Calu3 (cell line): Measurements from ENCODE around the gene CTF1. TPM values are rescaled to one million over a fixed set of nuclear protein-coding genes. Genes with fewer than 3 reads are reported as not detected.

Source experiments
- BruUV-seq: library from RNA; stranded (reverse); fragments of 400-500 nt; replicated peaks from 2 replicates; lab custom pipeline; 2021; lab: Mats Ljungman, UMichigan
- CTCF ChIA-PET: fragments of 300-600 bp; sonication (Branson Sonifier 250); formaldehyde crosslinking; loops from one replicate; lab custom pipeline; 2022; ENCODE audit warnings: antibody characterized with exemption; lab: Charles Lee
- DNase-seq: peaks from one replicate; pipeline ENCODE4 v3.0.0; 2022
- H3K27ac Mint-ChIP-seq: one replicate; pipeline ENCODE4 v1.8.0; 2022; ENCODE audit warnings: mixed read lengths; ENCODE audit not compliant: unreplicated experiment
- H3K27me3 Mint-ChIP-seq: one replicate; pipeline ENCODE4 v1.8.0; 2022; ENCODE audit warnings: mixed read lengths; ENCODE audit not compliant: unreplicated experiment
- H3K36me3 Mint-ChIP-seq: one replicate; pipeline ENCODE4 v1.8.0; 2022; ENCODE audit warnings: mild to moderate bottlenecking, moderate library complexity, mixed read lengths; ENCODE audit not compliant: insufficient read depth, unreplicated experiment
- H3K4me1 Mint-ChIP-seq: one replicate; pipeline ENCODE4 v1.8.0; 2022; ENCODE audit warnings: mild to moderate bottlenecking, low read depth, mixed read lengths; ENCODE audit not compliant: unreplicated experiment
- H3K4me3 Mint-ChIP-seq: one replicate; pipeline ENCODE4 v1.8.0; 2022; ENCODE audit warnings: mild to moderate bottlenecking, low read depth, moderate library complexity, mixed read lengths; ENCODE audit not compliant: unreplicated experiment
- H3K9me3 Mint-ChIP-seq: one replicate; pipeline ENCODE4 v1.8.0; 2022; ENCODE audit warnings: low read depth, mixed read lengths; ENCODE audit not compliant: unreplicated experiment
- CTCF ChIP-seq: fragments of 200-600 bp; IDR thresholded peaks from one replicate; pipeline ENCODE4 v1.8.0; 2022; ENCODE audit warnings: antibody characterized with exemption; ENCODE audit not compliant: unreplicated experiment
- intact Hi-C: fragments of 100-400 bp; cut with micrococcal nuclease; formaldehyde crosslinking; loops from one replicate; pipeline ENCODE4 v1.10.0; 2022; ENCODE audit not compliant: unreplicated experiment
- total RNA-seq: library from RNA; stranded (reverse); gene quantifications from 2 replicates; pipeline ENCODE4 v1.2.3, GENCODE V29; 2022

Gene CTF1
- total RNA-seq, 1 experiment from 2014 or later = 1.9 TPM

- DNase-seq = peak; percentile 100
- CTCF ChIA-PET = interaction anchor here (0.9 kb wide), 1 partner anchor 117 kb away, joined by 3 read pairs; no protein-coding TSS in a partner anchor
- TF ChIP-seq CTCF = no peak
- Mint-ChIP-seq H3K27ac (peak overlapping the region; percentile 100), H3K4me1 (peaks cover 26% of the 10 kb centered on the region), H3K27me3 (no peaks in the 10 kb centered on the region), H3K4me3 (peak overlapping the region; percentile 94), H3K9me3 (no peaks in the 10 kb centered on the region), H3K36me3 (peaks cover 47% of the 10 kb centered on the region)
- intact Hi-C loops = loop anchor here (1.0 to 5.0 kb wide), 2 partner anchors 78 to 160 kb away; partner anchors contain the start of genes CFAP119 and RNF40
- TSS peak; percentile 62 for BruUV-seq
Observed at GRCh38 chr16:30922420-30922959, 26.1 kb downstream of the CTF1 start.

- H3K4me3 Mint-ChIP-seq = peak overlapping the region; percentile 94
- CTCF ChIA-PET = interaction anchor here (0.6 to 1.3 kb wide), 5 partner anchors 17 to 520 kb away, joined by 3 to 12 read pairs (median 4); no protein-coding TSS in a partner anchor
- DNase-seq = peak; percentile 99
- no peak for TF ChIP-seq CTCF
- H3K36me3 Mint-ChIP-seq = peaks cover 47% of the 10 kb centered on the region
- H3K27me3 Mint-ChIP-seq = no peaks in the 10 kb centered on the region
- no TSS peak for BruUV-seq
- H3K27ac Mint-ChIP-seq = peak overlapping the region; percentile 100
- H3K4me1 Mint-ChIP-seq = peaks cover 26% of the 10 kb centered on the region
- no peaks in the 10 kb centered on the region for H3K9me3 Mint-ChIP-seq
- intact Hi-C loops = loop anchor here (1.0 to 5.0 kb wide), 2 partner anchors 79 to 161 kb away; partner anchors contain the start of genes CFAP119 and RNF40
Observed at GRCh38 chr16:30922960-30923535, 26.6 kb downstream of the CTF1 start.

- peaks cover 26% of the 10 kb centered on the region for H3K4me1 Mint-ChIP-seq
- H3K36me3 Mint-ChIP-seq = peaks cover 47% of the 10 kb centered on the region
- no peaks in the 10 kb centered on the region for H3K27me3 Mint-ChIP-seq
- peak within 1 kb of the TSS; percentile 94 for H3K4me3 Mint-ChIP-seq
- H3K9me3 Mint-ChIP-seq = no peaks in the 10 kb centered on the region
- TF ChIP-seq CTCF = no peak
- peak within 1 kb of the TSS; percentile 100 for H3K27ac Mint-ChIP-seq
- DNase-seq = no peak
- intact Hi-C loops = loop anchor here (5.0 kb wide), 1 partner anchor 161 kb away; the partner anchor contains the start of genes CFAP119 and RNF40
- no TSS peak for BruUV-seq
- CTCF ChIA-PET = interaction anchor here (0.6 to 1.3 kb wide), 6 partner anchors 18 to 531 kb away, joined by 3 to 12 read pairs (median 4); no protein-coding TSS in a partner anchor
Observed at GRCh38 chr16:30923554-30924075, 27.2 kb downstream of the CTF1 start, which contains the start of gene FBXL19. Gene FBXL19, plus strand, starts transcription at chr16:30923572. Its CDS starts 2,183 bp downstream, at chr16:30925755.

GRCh38 chr16:30924076-30924912 lies 27.9 kb downstream of the CTF1 start:
- CTCF ChIA-PET = interaction anchor here (0.6 to 2.5 kb wide), 5 partner anchors 18 to 532 kb away, joined by 3 to 12 read pairs (median 4); no protein-coding TSS in a partner anchor
- no peak for DNase-seq
- H3K9me3 Mint-ChIP-seq = no peaks in the 10 kb centered on the region
- H3K4me3 Mint-ChIP-seq = peak overlapping the region; percentile 94
- H3K36me3 Mint-ChIP-seq = peaks cover 47% of the 10 kb centered on the region
- intact Hi-C loops = loop anchor here (5.0 kb wide), 1 partner anchor 162 kb away; the partner anchor contains the start of genes CFAP119 and RNF40
- H3K27ac Mint-ChIP-seq = peak overlapping the region; percentile 69
- BruUV-seq = no TSS peak
- no peak for TF ChIP-seq CTCF
- H3K27me3 Mint-ChIP-seq = no peaks in the 10 kb centered on the region
- H3K4me1 Mint-ChIP-seq = peaks cover 26% of the 10 kb centered on the region
